Spleen (tissue), 7 donors: ENCODE measurements around the gene FANCL.
"Not testable (repeated sequence)": the region's sequence is repeated elsewhere in the genome, so short reads cannot be mapped to it uniquely, and the experiment has no call there.

Experiments used
- POLR2A ChIP-seq, 3 donors: fragments of 450-650 bp; IDR thresholded peaks; one replicate each; pipeline ENCODE4 v1.5.1; 2017; ENCODE audit warnings: antibody characterized with exemption in 3 of 3, mild to moderate bottlenecking in 1 of 3
- POLR2AphosphoS5 ChIP-seq, 3 donors: sonication (generic); formaldehyde crosslinking; IDR thresholded peaks; one replicate each; pipeline ENCODE4 v1.5.1; 2017; ENCODE audit warnings: antibody characterized with exemption in 3 of 3
- TF ChIP-seq, protein P1 (sequence below), 11 experiments: fragments of 200-600 bp in 7 of 11; fragments of 450-650 bp in 4 of 11; sonication (generic) in 4 of 11; IDR thresholded peaks in 8 of 11; conservative IDR thresholded peaks in 3 of 11; 1 replicate in 7 of 11; 2 replicates in 4 of 11; pipeline versions ENCODE4 v1.4.0 to v1.8.0; 2016 to 2021; ENCODE audit warnings: antibody characterized with exemption in 11 of 11, inconsistent platforms in 4 of 11, mild to moderate bottlenecking in 1 of 11
- donor health status: DM: no; HTN: no; CAD: no; lungs with moderate emphysema.
- donor health status: DM: no; HTN: no; CAD: no.
- donor health status: DM: no; HTN: no; CAD: no.

DNA sequence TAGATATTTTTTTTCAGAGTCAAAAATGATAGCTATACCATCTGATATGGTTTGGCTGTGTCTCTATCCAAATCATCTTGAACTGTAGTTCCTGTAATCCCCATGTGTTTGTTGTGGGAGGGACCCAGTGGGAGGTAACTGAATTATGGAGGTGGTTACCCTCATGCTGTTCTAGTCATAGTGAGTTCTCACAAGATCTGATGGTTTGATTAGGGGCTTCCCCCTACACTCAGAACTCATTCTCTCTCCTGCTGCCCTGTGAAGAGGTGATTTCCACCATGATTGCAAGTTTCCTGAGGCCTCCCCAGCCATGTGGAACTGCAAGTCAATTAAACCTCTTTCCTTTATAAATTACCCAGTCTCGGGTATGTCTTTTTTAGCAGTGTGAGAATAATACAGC lies 17.3 kb upstream of the FANCL start:
- TF ChIP-seq POLR2AphosphoS5, POLR2A (IDR thresholded peaks at IDR 0.05): not testable (repeated sequence)
- TF ChIP-seq, protein P1, sequence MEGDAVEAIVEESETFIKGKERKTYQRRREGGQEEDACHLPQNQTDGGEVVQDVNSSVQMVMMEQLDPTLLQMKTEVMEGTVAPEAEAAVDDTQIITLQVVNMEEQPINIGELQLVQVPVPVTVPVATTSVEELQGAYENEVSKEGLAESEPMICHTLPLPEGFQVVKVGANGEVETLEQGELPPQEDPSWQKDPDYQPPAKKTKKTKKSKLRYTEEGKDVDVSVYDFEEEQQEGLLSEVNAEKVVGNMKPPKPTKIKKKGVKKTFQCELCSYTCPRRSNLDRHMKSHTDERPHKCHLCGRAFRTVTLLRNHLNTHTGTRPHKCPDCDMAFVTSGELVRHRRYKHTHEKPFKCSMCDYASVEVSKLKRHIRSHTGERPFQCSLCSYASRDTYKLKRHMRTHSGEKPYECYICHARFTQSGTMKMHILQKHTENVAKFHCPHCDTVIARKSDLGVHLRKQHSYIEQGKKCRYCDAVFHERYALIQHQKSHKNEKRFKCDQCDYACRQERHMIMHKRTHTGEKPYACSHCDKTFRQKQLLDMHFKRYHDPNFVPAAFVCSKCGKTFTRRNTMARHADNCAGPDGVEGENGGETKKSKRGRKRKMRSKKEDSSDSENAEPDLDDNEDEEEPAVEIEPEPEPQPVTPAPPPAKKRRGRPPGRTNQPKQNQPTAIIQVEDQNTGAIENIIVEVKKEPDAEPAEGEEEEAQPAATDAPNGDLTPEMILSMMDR (IDR thresholded peaks at IDR 0.05 in 8 of 11, conservative IDR thresholded peaks at IDR 0.05 in 3 of 11): not testable (repeated sequence)
